Measurements from ENCODE around the gene DFFB. TPM values are rescaled to one million over a fixed set of nuclear protein-coding genes. Genes with fewer than 3 reads are reported as not detected.

DFFB gene
- total and polyA plus RNA-seq, 2 of the 4 experiments (the other 2 are of a cell fraction): 6.5 to 7.3 TPM

GRCh38 chr1:3926956-3927355 is 69.7 kb downstream of the DFFB start:
- dilution Hi-C loops (cut with HindIII; ENCODE audit: low sequenced_read_pairs, unreplicated experiment) (no loop called here), intact Hi-C loops (cut with micrococcal nuclease) (no loop called here), in situ Hi-C loops (cut with MboI; ENCODE audit: low sequenced_read_pairs) (no loop called here)
- Histone ChIP-seq H3K9ac (ENCODE audit: low read depth, low read length) (no peak overlapping the region), H3K23ac (ENCODE audit: low read depth, low read length) (no peak overlapping the region), H4K8ac (ENCODE audit: low read depth in 2 of 2, low read length in 2 of 2) (no peak overlapping the region), H4K20me1 (ENCODE audit: insufficient read depth, low read length) (no peaks in the 10 kb centered on the region), H2BK5ac (ENCODE audit: low read depth, low read length, poor library complexity, severe bottlenecking) (no peak overlapping the region), H3K18ac (ENCODE audit: low read depth, low read length) (no peak overlapping the region), H3K4me1 (ENCODE audit: control insufficient read depth, insufficient read depth, low read length) (no peaks in the 10 kb centered on the region), H3K9me1 (ENCODE audit: insufficient read depth, low read length) (no peaks in the 10 kb centered on the region), H3K36me3 (ENCODE audit: control insufficient read depth, insufficient read depth, low read length) (no peaks in the 10 kb centered on the region), H3K27me3 (ENCODE audit: control insufficient read depth, insufficient read depth, low read length) (no peaks in the 10 kb centered on the region), H3K27ac (ENCODE audit: insufficient read depth, low read length) (no peak overlapping the region), H4K91ac (ENCODE audit: insufficient read depth, low read depth, low read length) (no peak overlapping the region), H2BK20ac (ENCODE audit: low read depth, low read length) (no peak overlapping the region), H2BK120ac (ENCODE audit: low read depth, low read length) (no peak overlapping the region), H3K9me3 (ENCODE audit: control insufficient read depth, insufficient read depth, low read length) (peaks cover 11% of the 10 kb centered on the region; the same call in 1 of the 2 replicates), H3K4ac (ENCODE audit: low read depth, low read length) (no peak overlapping the region), H2AFZ (replicated peaks; ENCODE audit: low read length, poor library complexity) (no peak overlapping the region), H3K56ac (ENCODE audit: extremely low read depth, insufficient read depth, low read length) (no peak overlapping the region), H3K14ac (replicated peaks; ENCODE audit: low read depth, low read length) (no peak overlapping the region), H3K4me2 (ENCODE audit: low read depth, low read length) (no peak overlapping the region), H2AK5ac (ENCODE audit: low read depth, low read length) (no peak overlapping the region), H2AK9ac (replicated peaks; ENCODE audit: low read depth, low read length, poor library complexity) (no peak overlapping the region), H4K5ac (ENCODE audit: low read depth, low read length) (no peak overlapping the region), H3K79me1 (ENCODE audit: low read depth in 1 of 2, low read length in 2 of 2) (no peaks in the 10 kb centered on the region), H2BK15ac (ENCODE audit: low read depth, low read length) (no peak overlapping the region), H3K4me3 (ENCODE audit: insufficient read depth, low read depth, low read length) (no peak overlapping the region)
- no TSS peak for BruUV-seq (replicated peaks)
- ChIA-PET CTCF (no interaction called here), POLR2A (ENCODE audit: unreplicated experiment) (no interaction called here)
- ATAC-seq (ENCODE audit: low read depth) (no peak), DNase-seq (no peak)
- TF ChIP-seq CHD1 (IDR thresholded peaks at IDR 0.05; ENCODE audit: low read depth, low read length) (no peak), MXI1 (IDR thresholded peaks at IDR 0.05; ENCODE audit: borderline replicate concordance, low read depth, low read length) (no peak)
